Parietal lobe (tissue), 1 donor: ENCODE measurements around the gene MS4A10. TPM values are rescaled to one million over a fixed set of nuclear protein-coding genes. Genes with fewer than 3 reads are reported as not detected.

Source experiments
- total RNA-seq: library from RNA; depleted of rRNA; stranded (reverse); fragments of >200 nt; gene quantifications from one replicate; pipeline ENCODE4 v1.2.3, GENCODE V29; 2014

MS4A10 gene
- total RNA-seq: not detected

GRCh38 chr11:60785136-60785535 lies at the start of gene MS4A10:
TSS of gene MS4A10 (plus strand) at chr11:60785333. CDS start at chr11:60790336, 5,003 bp downstream.

GRCh38 chr11:60756307-60757032 lies 28.7 kb upstream of the MS4A10 start, which contains the start of gene MS4A15:
TSS of gene MS4A15 (plus strand) at chr11:60756867. CDS start at chr11:60763734, 6,867 bp downstream.

GRCh38 chr11:60841797-60842667 lies 56.9 kb downstream of the MS4A10 start, which contains the start of gene CCDC86:
TSS of gene CCDC86 (plus strand) at chr11:60842113. CDS start at chr11:60842125, 12 bp downstream.

Other genes starting within 250 kb of the MS4A10 start
- gene MS4A8, start 85.7 kb upstream of the MS4A10 start, total RNA-seq: not detected
- gene MS4A18, start 60.6 kb upstream of the MS4A10 start, total RNA-seq: not detected
- gene MS4A15, start 28.5 kb upstream of the MS4A10 start, total RNA-seq: not detected
- 2.8 TPM for gene CCDC86, start 56.8 kb downstream of the MS4A10 start, total RNA-seq
- 1.3 TPM for gene PTGDR2, start 70.6 kb downstream of the MS4A10 start, total RNA-seq
- gene ZP1, start 82.2 kb downstream of the MS4A10 start, total RNA-seq: not detected
- 49.5 TPM for gene PRPF19, start 121.3 kb downstream of the MS4A10 start, total RNA-seq
- gene TMEM109, start 128.8 kb downstream of the MS4A10 start, total RNA-seq: 8.1 TPM
- gene TMEM132A, start 139.1 kb downstream of the MS4A10 start, total RNA-seq: 139 TPM
- 1.9 TPM for gene SLC15A3, start 166.8 kb downstream of the MS4A10 start, total RNA-seq
- gene CD6, start 186.3 kb downstream of the MS4A10 start, total RNA-seq: not detected